Iris pigment epithelial cell (primary cell): ENCODE data around the gene PDE6H.
A peak's percentile ranks its signal among the peaks of the same experiment; 100 is the strongest.

ENCODE experiments used
- DNase-seq: peaks from one replicate; pipeline ENCODE4 v3.0.0-alpha.2; 2011; ENCODE audit warnings: low read depth

PDE6H gene

DNA sequence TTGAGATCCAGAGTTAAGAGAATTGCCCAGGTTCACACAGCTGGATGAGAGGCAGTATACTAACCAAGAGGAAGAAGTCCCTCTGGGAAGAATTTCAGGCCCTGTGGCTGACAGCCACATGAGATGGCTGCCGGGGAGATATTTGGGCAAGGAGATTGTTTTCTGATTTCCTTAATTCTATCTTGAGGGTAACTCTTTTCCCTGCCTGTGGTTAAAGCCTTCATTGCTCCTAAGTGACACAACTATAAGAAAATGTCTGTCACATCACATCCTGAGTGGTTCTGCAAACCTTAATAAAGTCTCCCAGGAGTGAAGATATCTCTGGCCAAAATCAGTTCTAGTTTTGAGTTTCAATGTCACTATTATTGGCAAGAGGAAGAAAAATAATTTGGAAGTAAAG, 21.0 kb upstream of the PDE6H start:
- no peak for DNase-seq

DNA sequence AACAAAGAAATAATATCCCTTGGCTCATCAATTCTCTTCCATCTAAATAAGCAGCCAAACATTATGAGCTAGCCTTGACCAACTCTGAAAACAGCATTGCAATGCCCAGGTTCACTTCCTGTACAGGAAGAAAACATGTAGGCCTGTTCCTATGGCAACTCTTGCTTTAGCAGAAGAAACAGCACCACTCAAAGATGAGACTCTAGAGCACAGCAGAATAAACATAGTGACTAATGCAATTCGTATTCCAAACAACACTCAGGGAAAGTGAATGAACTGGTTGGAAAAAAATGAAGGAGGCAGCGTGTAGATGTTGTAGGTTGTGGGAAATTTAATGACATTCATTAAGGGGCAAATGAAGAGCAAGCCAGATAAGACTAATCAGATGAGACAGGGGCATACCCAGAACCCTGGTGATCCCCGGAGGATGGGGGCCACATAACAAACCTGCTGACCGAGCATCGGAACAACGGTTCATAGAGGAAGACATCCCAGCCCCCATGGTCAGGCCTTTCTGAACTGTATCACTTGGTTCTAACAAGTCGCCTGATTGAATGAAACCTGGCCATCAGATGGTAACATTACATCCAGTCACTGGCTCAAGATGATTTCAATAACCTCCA, 20.4 kb upstream of the PDE6H start:
- DNase-seq: peak; percentile 99

DNA sequence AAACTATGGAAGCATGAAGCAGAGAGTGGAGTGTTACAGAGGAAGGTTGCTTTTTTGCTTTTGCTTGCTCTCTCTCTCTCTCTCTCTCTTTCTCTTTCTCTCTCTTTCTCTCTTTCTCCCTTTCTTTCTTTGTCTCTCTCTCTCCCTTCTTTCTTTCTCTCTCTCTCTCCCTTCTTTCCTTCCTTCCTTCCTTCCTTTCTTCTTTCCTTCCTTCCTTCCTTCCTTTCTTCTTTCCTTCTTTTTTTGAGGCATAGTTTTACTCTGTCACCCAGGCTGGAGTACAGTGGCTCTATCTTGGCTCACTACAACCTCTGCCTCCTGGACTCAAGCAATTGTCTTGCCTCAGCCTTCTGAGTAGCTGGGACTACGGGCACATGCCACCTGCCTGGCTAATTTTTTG, 19.1 kb upstream of the PDE6H start:
- DNase-seq: no peak

DNA sequence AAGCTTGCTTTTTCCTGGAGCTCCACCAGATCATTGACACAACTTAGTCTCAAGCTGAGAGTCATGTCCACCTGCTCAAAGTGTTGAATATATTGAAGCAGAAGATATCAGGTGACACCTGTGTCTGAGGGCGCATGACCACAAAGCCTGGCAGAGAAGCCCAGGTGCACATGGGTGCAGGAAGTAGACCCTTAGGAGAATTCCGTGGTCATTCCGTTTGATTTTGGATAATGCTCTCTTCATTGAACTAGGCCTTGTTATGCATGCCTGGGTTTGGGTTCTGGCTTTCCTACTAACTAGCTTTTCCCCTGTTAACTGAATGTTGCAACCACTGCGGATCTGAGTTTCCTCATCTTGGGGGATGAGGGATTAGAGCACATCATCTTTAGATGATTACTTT, 18.6 kb upstream of the PDE6H start:
- peak; percentile 41 for DNase-seq

DNA sequence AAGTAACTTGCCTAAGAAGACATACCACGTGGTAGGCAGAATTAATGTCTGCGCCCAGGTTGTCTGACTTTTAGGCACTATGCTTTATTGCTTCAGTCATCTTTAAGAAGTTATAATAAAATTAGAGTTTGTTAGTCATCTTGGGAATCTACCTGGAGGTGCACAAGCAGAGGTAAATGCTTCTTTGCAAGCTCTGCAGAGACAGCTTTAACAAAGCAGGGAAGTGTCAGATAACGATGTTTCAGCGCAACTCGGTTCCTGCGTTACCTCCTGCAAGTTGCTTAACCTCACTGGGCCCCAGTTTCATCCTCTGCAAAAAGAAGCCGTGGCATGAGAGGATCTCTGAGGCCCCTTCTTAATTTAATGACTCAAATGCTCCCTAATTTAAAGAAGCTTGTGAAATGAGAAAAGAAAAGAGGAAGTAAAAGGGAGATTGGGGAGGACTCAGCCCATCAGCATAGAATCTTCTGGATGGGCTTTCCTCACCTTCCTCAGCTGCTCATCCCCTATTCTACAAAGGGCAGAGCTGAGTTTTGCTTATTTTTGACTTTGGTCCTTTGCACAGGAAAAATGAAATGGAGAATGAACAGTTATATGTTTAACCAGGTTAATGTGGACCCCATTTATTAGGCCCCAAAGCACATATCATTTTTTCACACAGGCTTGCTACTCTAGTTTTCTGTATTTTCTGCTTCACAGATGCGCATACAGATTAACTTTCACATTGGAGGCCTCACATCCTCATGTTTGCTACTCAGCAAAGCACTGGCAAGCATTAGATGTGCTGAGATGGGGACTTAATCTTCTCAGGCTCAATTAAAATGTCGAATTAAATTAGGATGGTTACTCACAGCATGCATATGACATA, 16.6 kb upstream of the PDE6H start:
- DNase-seq: no peak

DNA sequence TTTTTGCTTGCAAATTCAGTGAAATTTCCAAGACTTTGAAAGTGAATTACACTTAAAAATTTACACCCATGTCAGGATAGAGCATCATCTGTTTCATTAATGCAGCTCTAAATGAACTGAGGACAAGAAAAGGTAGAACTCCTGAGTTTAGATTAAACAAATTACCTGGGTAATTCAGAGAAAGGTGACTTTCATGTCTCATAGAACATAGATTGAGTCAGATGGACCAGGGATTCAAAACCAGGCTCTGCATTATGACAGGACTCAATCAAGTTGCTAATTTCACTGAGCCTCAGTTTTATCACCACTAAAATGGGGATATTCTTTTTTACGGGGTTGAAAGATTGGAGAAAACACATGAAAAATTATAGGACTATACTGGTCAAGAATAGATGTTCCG, 15.9 kb upstream of the PDE6H start:
- no peak for DNase-seq

DNA sequence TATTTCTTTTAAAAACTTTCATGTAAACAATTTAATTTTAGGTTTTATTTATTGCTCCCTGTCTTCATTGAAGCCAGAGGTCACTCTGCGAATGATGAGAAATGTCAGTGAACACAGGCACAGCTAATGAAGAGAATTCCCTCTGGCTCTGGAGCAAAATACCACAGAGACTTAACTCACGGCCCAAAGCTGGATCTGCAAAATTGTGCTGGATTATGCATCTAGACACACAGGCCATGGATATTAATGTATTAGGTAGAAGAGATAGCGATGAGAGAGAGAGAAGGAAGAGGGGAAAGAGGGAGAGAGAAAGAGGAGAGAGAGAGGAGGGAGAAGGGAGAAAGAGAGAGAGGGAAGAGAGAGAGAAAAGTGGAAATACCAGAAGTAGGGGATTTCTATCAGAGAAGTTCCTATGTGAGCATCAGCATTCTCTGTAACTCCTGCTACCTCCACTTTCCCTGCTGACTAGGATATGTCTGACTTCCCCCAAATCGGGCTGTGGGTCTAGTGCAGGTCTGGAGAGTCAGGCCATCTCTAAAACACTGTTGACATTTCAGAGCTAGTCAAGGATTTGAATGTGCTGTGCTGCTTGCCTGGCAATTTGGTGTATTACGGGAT, 15.2 kb upstream of the PDE6H start:
- no peak for DNase-seq

DNA sequence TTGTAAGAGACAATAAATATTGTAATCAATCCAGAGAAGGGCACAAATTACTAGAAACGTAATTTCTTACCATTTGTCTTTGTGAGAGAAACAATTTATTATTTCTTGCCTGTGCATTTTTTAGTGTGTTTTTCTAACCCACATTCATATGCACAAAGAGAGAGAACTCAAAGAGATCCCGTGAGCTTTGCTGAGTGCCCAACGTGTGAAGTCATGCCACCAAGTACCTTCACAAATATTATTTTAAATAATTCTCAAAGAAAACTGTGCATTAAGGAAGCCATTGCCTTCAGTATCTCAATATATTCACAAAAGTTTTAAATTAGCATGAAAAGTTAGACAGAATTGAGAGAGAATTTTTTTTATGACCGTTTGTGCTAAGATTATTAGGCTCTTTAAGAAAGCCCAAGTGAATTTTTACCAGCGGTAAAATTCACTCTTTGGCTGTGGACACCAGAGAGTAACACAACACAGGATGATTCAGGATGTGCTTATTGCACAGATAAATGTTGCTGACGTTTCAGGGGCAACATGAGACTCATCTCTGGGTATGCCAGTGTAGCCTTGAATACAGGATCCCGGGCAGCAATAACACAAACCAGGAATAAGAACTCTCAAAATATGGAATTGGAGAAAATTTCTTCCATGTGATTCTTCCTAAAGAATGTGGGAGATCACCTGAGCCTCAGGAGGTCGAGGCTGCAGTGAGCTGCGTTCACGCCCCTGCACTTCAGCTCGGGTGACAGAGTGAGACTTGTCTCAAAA, 14.3 kb upstream of the PDE6H start:
- peak; percentile 78 for DNase-seq

DNA sequence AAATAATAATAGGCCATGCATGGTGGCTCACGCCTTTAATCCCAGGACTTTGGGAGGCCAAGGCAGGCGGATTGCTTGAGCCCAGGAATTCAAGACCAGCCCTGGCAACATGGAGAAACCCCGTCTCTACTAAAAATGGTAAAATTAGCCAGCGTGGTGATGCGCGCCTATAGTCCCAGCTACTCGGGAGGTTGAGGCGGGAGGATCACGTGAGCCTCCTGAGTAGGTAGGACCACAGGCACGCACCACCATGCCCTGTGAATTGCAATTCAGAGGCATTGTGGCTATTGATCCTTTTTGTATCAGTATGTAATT, 13.8 kb upstream of the PDE6H start:
- DNase-seq: no peak

DNA sequence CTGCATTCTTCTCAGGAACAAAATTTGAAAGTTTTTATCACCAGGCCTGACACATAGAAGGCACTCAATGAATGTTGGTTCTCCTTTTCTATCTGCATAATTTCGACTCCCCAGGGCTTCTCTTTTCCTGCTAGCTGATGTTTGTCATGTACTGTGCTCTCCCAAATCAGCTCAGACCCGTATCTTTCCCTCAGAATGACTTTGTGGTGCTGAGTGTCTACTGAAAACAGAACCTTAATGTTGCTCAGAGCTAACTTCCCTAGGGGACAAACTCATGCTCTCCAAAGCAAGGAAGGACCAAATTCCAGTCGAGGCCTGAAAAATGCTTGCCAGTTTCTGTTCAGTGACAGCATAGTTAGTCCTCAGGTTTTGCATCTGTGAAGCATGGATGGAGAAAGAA, 13.4 kb upstream of the PDE6H start:
- no peak for DNase-seq

DNA sequence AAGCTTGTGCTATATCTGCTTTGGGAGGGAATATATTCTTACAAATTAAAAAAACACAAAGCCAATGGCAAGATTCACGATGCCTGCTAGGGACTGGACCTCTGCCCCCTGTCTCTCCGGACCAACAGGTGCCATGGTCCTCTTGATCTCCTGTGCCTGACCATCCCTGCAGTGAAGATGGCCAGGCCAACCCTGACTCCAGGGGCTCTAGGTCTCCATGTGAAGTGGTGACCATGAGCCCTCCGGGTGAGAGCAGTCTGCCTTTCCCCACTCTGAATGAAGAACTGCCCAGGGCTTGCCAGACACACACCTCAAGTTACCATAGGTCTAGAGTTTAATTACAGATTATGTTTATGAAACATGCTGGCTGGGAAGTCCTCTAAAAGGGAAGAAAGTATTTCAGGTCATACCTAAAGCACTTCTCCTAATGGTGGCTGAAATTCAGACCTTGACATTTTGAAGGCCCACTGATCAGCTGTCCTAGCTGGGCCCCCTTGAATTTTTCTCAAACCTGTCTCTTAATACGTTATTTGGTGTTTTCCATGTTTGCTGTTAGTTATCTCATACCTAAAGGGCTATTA, 12.8 kb upstream of the PDE6H start:
- DNase-seq: no peak

DNA sequence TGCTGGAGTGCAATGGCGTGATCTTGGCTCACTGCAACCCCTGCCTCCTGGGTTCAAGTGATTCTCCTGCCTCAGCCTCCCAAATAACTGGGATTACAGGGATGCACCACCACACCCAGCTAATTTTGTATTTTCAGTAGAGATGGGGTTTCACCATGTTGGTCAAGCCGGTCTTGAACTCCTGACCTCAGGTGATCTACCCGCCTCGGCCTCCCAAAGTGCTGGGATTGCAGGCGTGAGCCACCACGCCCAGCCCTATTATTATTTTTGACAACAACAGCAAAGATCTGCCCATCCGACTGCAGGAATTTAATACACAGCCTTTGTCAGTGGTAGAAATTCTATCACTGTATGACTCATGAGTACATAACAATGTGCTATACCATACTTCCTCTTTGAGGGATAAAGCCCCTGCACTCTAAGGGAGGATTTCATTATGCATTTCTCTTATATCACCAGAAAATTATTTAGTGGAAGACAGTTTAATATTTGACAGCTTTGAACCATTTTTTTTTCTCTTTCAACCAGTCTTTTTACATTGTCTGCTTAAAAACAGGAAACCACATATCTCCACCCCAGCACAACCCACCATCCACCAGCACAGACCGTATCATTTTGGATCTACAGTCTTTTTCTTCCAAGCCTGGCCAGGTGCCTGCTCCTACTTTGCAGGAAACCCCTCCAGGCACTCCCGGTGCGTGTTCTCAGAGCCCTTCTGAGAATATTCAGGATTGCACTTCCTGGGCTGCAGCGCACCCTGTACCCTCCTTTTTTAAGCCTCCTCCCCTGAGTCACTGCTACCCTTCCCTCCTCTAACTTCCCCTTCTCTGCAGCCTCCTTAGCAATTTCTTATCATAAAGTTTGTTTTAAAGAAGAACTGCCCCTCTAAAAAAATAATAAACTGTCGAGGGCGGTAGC, 12.0 kb upstream of the PDE6H start:
- DNase-seq: peak; percentile 63

DNA sequence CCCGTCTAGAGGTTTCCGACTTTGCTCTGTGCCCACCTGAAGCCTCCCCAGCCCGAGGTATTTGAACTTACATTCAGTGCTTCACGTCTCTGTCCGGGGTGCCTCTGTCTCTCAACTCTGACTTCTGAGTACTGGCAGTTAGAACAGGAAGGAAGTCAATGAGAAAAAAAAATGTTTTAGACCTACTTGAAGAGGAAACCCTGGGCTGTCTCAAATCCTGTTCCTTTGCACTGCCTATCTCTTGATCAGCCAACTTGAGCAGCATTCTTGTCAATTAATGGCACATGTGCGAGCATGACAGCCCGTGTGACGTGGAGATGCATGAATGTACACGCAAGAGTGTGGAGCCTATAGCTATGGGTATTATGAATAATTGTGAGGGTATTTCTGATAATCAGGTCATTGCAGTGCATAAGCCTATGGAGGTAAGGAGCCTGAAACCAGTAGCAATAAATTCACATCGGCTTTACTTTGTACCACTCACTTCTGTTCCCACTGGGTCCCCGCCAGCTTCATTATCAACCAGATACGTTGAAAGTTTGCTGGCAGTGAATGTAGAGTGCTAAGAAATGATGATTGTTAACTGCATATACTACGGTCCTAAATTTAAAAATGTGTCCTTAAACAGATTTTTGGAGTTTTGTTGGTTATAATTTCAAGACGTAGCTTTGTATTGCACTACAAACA, 11.2 kb upstream of the PDE6H start, which contains the start of gene ARHGDIB:
Gene ARHGDIB, minus strand, starts transcription at position 136 of the 687 bp plus-strand sequence. CDS start 10,889 bp downstream, outside the sequence.
- peak; percentile 44 for DNase-seq

DNA sequence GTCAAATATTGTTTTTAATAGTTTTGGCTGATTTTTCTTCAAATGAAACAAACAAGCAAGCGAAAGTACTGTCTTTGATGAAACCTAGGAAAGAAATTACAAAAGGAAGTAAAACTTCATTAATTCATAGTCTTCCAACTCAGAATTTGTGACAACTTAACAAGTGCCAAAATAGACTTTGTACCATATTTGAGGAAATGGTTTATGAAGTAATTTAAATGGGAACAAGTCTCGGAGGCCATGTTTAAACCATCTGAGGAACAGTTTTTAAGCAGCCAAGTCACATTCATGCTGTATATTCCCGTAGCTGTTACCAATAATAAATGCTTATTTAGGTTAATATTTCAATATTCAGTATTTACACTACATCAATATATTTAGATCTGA, 10.7 kb upstream of the PDE6H start:
- DNase-seq: no peak

DNA sequence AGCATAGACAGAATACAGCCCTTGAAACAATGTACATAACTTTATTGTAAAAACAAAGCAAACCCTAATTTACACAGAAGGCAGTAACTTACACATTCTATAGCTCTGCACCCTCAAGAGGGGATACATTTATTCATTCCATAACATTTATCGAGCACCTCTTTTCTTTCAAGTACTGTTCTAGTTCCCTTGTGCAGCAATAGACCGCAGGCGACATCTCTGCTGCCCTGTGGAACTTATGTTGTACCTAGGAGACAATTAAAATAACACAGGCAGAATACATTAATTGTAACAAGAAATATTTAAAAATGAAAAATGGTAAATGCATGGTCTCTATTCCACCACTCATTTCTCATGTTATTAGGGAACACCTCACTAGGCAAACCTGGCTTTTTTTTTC, 10.0 kb upstream of the PDE6H start:
- no peak for DNase-seq

DNA sequence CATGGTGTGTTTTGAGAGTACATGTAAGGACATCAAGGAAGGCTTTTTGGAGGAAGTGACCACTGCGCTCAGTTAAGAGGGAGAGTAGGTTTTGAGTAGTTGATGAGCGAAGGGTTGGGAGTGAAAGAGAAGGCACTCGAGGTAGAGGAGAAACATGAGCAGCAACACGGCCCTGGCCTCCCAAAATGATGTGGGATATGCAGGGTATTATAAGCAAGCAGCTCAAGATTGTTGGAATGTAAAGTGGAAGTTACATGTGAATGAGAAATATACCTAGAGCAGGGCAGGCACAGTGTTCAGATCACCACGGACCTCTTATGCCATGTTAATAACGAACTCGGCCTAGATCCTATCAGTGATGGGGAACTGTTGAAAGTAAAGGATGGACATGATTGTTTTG, 9.3 kb upstream of the PDE6H start:
- no peak for DNase-seq

DNA sequence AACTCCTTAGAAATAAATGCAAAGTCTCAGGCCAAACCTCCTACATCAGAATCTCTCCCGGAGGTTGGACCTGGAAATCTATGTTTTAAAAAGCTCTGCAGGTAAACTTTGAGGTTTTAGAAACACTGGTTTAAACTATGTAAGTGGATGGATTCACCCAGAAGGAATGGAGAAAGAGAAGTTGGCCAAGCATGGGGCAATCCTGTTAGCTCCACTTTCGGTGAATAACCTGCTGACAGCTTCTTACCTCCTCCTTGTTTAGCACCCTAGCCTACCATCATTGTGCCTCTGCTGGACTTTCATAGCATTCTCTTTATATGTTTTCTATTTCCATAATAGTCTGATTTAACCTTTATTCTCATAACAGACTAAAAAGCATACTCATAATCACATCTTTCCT, 8.4 kb upstream of the PDE6H start:
- no peak for DNase-seq

DNA sequence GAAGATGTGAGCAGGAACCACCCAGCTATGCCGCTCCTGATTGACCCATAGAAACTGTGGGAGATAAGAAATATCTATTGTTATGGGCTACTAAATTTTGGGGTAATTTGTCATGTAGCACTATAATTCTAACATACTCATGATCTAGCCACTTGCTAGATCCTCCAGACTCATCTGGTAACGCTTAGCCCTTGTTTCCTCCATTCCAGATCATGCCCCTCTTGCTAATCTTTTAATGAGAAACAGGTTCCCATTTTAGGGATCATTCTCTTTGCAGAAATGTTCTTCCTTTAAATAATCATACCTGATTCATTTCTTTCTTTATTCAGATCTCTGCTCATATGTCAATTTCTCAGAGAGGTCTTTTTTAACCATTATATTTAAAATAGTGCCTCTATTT, 7.6 kb upstream of the PDE6H start:
- DNase-seq: no peak

DNA sequence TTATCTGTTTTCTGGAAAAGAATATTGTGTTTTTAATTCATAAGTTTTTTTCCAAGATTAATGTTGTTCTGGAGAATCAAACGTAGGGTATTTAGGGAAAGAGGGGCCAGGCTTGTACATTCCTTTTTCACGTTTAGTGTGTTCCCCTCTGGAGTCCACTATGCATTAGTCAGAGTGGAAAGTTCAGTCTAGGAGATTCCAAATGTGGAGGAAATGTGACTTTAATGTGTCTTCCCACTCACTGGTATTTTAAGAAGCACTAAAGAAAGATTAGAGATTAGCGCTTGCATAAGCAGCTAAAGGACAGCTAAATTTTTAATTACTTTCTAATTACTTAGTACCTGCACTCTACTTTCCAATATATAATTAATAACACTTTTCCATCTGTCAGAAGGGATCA, 4.4 kb upstream of the PDE6H start:
- no peak for DNase-seq

DNA sequence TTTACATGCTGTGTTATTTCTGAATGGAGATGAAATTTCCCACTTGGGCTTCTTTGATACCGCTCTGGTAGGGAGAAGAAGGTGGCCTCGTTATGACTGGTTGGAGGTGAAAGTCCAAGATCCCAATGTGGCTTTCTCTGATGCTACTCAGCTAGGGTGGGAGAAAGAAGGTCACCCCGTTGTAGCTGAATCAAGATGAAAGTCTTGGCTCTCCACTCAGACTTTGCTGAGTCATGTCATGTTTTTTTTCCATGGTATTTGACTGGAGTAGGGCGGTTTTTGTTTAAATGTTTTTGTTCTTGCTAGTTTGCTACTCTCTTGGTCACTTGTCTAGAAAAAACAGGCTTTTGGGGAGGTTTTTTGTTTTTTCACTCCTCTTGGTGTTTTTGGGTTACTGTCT, 2.4 kb upstream of the PDE6H start:
- peak; percentile 64 for DNase-seq

DNA sequence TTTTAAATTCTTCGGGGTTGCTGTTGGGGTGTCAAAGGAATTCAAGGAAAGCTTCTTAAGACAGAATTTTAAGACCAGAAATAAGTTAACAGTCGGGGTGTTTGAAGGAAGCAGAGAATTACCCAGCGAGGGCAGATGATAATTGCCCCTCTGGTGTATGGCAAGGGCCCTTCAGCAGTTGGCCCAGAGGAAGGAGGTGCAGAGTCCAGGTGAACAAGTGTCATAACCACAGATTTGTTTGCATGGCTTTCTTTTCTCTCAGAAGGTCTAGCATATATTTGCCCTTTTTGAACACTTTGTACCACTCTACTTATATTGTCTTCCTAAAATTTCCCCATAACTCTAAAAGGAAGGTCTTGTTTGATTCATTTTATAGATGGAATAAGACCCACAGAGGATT, 1.8 kb downstream of the PDE6H start:
- no peak for DNase-seq
